ENCODE data around the gene AMDHD2.

AMDHD2 gene

DNA sequence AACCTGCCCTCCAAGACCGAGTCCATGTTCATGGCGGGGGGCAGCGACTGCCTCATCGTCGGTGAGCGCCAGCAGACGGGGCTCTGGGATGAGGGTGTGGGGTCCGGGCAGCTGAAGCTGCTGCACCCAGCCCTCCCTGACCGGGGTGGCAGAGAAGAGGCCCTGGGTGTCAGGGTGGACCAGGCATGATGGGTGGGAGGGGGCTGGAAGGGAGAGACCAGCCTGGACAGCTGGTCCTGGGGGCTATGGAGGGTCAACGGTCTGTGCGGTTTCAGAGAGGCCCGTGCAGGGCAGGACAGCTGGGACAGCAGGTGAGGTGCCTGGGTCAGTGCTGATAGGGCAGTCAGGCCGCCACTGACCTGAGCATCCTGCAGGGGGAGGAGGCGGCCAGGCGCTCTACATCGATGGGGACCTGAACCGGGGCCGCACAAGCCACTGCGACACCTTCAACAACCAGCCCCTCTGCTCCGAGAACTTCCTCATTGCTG is 19.7 kb upstream of the AMDHD2 start:
- no peak for DNase-seq

DNA sequence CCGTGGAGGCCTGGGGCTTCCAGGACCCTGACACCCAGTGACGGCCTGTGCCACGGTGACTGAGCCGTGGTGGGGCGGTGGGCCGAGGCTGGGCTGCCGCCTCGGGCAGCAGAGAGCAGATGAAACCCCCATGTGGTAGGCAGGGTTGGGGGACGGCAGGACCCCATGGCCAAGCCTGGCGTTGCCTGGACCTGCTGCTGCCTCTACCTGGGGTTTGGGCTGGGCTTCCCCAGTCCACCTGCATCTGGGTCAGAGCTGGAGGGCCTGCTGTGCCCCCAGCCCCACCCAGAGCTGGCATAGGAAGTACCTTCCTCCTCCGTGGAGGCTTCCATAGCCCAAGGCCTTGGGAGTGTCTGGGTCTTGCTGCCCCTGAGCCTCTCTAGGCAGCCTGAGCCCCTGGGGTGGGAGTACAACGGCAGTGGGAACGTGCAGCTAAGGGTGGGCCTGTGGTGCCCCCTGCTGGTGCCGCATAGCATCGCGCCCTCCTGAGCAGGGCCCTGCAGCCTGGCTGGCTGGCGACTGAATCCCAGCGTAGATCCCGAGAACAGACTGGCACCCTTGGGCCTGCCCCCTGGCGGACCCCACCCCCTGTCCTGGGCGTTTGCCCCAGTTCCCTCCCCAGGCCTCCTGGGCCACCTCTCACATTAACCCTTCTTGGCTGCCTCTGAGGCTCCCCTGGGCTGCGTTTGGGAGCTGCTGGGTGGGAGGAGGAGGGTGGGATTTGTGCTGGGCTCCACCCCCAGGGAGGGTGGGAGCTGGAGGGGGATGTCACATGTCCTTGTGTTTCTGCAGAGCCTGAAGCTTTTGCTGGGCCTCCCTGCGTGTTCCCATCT is 19.0 kb upstream of the AMDHD2 start:
- DNase-seq, result peak; percentile 76

DNA sequence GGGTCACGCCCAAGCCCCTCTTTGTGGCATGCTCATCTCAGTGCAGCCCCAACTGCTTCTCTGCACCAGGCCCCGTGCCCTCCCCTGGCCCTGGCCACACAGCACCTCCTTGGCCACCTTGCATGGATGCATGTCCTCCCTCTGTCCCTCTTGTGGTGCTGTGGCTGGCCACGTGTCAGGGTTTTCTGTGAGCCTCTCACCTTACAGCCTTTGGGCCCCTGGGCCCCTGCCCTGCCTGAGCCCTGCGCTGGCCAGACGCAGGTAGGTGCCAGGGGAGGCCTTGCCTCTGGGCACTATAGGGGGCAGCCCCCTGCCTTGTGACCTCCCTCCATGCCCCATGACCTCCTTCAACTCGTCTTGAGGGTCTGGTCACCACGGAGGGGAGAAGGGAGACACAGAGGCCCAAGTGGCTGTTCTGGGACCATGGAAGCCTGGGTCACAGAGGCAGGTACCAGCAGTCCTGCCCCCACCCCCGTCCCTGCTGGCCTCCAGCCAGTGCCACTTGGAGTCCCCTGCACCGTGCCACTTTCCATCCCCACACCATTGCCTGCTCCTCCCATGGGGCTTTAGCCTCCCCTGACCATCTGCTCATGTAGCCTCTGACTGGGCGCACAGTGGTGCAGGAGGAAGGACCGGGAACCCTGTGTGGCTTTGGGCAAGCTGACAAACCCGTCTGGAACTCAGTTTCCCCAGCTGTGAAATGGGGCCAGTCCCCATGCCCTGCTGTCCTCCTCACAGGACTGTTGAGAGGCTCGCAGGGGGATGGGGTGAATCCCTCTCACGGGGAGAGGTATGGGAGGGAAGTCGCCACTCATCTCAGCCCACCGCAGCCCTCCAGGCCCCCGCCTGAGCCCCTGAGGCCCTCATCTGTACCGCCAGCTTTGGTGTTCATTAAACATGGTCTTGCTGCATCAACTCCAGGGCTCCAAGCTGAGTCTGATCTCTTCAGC is 17.9 kb upstream of the AMDHD2 start:
- DNase-seq, result no peak

GRCh38 chr16:2505695-2506094 is 14.5 kb upstream of the AMDHD2 start:
- DNase-seq, result no peak

DNA sequence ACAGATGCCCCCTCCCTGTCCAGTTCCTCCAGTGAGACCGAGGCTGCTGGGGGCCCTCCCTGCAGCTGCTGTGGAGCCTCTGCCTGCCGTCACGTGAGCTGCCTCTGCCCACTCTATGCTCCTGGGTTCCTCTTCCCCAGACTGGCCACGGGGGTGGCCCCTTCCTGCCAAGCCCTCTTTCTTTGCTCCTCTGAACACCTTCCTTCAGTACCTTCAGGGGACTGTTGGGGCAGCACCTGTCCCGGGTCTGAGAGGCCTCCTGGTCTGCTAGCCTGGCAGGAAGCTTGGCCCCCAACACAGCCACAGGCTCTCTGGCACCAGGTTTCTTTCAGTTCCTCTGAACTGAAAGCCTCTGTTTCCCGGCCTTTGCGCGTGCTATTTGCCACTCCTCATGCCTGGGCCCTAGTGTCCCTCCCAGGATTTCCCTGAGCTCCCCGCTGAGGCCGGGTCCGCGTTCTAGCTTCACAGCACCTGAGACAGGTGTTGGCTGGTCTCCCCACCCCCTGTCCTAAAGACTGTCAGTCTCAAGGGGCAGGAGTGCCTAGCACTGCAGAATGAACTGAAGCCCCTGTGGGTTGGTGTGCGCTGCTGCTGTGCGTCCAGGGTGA is 13.0 kb upstream of the AMDHD2 start:
- DNase-seq, result no peak

GRCh38 chr16:2507665-2508064 is 12.5 kb upstream of the AMDHD2 start:
- no peak for DNase-seq

DNA sequence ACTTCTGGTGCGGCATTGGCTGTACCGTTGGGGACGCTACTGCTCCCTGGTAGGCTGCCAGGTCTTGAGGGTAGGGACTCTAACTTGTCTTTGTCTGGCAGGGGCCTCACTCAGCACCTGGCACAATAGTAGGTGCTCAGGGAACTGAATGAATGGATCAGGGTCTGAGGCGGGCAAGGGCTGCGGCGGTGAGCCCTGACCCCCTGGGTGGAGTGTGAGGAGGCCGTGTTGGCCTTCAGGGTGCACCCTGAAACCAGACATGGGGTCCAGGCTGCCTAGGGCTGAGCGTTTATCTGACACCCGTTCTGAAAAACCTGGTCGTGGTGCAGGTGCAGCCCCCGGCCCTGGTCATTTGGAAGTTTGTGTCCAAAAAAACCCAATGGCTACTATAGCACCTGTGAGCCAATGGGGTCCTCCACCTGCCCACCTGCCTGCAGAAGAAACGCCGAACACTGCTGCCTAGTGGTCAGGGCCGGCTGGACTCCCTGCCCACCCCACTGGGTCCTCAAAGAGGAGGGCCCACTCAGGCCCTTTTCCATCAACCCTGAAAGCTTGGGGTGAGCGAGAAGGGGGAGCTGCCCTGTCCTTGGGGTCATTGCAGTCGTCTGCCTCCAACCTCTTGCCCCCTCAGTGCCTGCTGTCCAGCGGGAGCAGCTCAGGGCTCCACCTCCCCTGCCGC is 11.3 kb upstream of the AMDHD2 start:
- no peak for DNase-seq

GRCh38 chr16:2511128-2511800 is 8.9 kb upstream of the AMDHD2 start:
- DNase-seq, result no peak

GRCh38 chr16:2511996-2512734 is 8.0 kb upstream of the AMDHD2 start:
- no peak for DNase-seq

DNA sequence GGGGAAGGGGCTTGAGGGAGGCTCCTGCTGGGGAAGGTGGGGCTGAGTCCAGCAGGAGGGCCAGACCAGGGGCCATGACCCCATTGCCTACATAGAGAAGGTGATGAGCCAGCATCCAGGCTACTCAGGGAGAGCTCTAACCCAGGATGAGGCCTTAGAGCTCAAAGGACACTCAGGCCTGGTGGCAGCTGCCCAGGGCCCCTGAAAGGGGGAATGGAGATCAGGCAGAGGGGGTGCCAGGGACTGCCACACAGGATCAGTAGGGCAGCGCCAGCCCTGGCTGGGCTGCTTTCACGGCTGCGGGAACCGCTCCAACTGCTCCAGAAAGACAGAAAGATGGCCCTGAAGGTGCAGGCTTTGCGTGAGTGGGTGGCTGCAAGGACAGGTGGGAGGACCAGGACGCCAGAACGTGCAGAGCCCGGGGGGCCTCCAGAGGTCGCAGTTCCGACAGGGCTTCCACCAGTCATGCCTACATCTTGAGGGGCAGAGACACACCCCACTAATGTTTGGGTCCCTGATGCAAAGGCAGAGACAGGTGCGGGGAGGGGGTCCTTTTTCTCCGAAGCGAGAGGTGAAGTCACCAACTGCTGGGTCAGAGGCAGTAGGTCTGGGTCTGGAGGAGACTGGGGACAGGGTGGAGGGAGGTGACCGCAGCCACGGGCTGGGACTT is 7.3 kb upstream of the AMDHD2 start:
- no peak for DNase-seq

DNA sequence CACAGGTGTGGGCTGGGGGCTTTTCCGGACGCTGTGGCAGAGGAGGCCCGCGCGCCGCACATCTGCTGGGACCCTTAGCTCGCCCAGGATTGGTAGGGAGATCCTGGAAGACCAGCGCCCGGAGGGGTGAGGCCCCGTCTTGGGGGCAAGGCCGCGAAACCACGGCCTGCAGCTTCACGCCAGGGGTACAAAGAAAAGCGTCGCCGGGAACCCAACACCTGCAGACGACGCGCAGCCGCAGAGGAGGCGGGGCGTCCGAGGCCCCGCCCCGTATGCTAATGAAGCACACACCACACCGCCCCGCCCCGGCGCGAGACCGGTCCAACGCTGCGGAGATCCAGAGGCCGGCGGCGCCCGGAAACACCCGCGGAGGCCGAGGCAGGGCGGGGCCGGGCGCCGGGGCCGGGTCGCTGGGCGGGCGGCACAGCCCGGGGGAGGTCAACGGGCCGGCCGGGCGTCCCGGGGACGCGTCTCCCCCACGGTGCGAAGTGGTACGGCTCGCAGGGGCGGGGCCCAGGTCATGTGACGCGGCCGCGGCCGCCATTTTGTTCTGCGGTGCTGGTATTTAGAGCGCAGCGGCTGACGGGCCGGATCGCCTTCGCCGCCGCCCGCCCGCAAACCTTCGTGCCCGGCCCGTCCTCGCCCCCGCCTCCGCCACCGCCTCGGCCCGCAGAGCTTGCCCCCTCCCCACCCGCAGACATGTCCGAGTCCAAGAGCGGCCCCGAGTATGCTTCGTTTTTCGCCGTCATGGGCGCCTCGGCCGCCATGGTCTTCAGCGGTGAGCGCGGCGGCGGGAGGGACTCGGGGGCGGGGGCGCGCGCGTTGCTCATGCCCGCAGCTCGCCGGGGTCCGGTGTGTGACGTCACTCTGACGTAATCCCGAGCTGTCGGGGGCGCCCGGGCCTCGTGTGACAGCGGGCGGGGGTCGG is 6.5 kb upstream of the AMDHD2 start, which contains the start of gene ATP6V0C:
ATP6V0C (plus strand) TSS at position 548 of the 928 bp plus-strand sequence; CDS start at position 700, 152 bp downstream.
- DNase-seq, result peak; percentile 87

DNA sequence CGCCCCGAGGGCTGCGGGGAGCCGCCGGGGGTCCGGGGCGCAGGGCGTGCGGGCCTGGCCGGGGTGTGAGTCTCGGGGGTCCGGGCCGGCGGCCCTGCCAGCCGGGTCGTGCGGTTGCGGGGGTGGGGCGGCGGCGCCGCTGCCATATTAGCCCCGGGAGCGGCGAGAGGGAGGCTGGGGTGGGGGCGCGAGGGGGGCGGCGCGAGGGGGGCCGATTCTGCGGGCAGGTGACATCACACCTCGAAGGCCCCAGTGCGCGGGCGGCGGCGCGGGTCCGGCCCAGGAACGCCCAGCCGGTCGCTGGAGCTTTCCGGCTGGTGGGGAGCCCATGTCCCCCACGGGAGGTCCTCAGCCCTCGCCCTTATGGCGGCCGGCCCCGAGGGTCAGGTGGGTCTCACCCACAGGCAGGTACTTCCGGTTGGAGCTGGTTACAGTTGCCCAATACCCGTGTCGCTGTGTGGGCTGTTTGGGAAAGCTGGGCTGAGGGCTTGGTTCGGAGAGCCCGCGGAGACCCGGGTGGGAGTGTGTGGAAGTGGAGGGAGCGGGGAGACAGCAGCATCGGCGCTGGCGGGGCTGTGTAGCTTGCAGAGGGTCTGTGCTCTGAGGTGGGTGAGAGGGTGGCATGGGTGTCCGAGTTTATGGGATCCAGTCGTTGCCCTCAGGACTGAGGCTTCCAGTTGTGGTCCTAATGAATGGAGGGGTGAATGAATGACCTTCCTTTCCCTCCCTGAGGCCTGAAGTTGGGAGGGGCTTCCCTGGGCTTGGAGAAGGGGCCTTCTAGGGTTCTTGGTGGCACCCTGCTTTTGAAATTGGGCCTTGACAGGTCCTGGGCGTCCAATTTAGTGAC is 5.6 kb upstream of the AMDHD2 start:
- peak; percentile 44 for DNase-seq

GRCh38 chr16:2515180-2515851 is 4.9 kb upstream of the AMDHD2 start:
- DNase-seq, result no peak

GRCh38 chr16:2516391-2517240 is 3.6 kb upstream of the AMDHD2 start:
- no peak for DNase-seq

GRCh38 chr16:2517954-2518605 is 2.1 kb upstream of the AMDHD2 start:
- DNase-seq, result no peak

Measured in T-helper 9 cell (primary cell).